Activated CD4-positive, alpha-beta T cell treated with anti-CD3 and anti-CD28 coated beads, Interleukin-2, Interleukin-6, amounts not matched to agents 100 ng/mL and 50 ng/mL, durations not matched to agents 16 hours and 8 hours (primary cell): ENCODE data around the gene BPIFB6.

ENCODE experiments used
- DNase-seq: peaks from one replicate; pipeline ENCODE4 v3.0.0-alpha.2; 2020

The BPIFB6 gene

GRCh38 chr20:33016581-33017109, 14.8 kb upstream of the BPIFB6 start:
- DNase-seq, result no peak

DNA sequence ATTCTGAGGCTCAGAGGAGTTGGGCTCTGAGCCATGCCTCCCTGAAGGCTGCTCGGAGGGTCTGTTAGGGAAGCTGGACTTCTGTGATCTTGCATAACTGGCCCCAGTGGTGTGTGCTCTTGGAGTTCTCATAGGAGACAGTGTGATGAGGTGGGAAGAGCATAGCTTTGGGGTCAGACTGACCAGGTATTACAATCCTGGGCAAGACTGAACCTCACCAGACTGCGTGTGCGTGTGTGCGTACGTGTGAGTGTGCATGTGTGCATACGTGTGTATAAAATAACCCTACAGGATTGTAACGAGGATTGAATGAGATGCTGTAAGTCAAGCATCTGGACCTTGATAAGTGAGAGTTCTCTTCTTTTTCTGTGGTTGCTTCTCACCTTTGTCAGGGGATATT, 13.9 kb upstream of the BPIFB6 start:
- DNase-seq, result no peak

- no peak for DNase-seq
These were observed 13.1 kb upstream of the BPIFB6 start for GRCh38 chr20:33018169-33018931.

DNA sequence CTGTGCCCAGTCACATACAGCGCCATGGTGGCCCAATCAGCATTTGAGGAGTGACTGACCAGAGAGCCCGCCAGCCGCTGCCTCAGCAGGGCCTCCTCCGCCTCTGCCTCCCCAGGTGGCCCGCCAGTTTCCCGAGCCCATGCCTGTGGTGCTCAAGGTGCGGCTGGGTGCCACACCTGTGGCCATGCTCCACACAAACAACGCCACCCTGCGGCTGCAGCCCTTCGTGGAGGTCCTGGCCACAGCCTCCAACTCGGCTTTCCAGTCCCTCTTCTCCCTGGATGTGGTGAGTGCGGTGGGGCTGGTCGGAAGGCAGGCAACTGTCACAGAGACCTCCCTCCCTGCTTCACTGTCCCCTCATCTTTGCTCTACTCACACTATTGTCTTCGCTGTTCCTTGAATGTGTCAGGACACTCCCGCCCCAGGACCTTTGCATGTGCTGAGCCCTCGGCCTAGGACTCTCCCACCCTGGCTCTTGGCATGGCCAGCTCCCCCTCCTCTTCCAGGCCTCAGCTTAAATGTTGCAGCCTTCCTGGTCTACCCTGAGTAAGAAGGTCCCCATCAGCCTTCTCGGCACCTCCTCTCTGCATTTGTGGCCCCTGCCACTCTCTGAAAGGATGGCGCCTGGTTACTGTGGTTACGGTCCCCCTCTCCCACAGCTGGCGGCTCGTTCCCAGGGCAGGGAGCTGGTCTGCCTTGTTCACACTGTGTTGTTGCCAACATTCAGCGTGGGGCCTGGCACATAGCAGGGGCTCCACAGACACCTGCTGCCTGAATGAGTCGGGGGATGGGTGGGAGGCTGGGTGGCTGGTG, 11.8 kb upstream of the BPIFB6 start:
- DNase-seq, result no peak

- no peak for DNase-seq
These were observed 10.9 kb upstream of the BPIFB6 start for GRCh38 chr20:33020278-33021161.

- DNase-seq, result no peak
These were observed 9.6 kb upstream of the BPIFB6 start for GRCh38 chr20:33021879-33022278.

GRCh38 chr20:33022289-33022688, 9.2 kb upstream of the BPIFB6 start:
- no peak for DNase-seq

DNA sequence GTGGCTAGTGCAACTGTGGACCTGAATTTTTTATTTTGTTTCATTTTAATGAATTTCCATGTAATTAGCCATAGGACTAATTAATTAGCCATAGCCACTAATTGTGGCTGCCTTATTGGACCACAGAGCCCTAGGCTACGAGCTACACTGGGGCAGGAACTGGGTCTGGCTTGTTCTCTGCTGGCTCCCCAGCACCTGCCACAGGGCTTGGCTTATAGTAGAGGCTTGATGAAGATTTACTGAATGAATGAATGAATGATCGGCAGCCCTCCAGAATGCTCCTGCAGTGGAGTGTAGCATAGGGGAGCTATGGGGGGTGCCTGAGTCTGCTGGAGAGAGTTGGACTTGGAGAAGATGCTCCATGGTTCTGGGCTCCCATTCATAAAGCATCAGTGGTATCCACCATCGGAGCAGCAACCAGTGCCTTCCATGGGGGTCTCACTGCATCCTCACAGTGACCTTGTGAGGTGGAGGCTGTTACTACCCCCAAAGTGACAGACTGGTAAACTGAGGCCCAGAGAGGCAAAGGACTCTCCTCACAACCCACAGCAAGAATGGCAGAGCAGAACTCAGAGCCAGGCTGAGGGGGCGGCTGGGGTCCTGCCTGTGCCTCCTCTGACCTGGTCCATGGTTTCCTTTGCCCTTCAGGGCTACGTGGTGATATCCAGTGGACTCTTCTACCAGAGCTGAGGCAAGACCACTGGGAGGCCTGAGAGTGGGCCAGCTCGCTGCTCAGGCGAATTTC, 8.6 kb upstream of the BPIFB6 start:
- DNase-seq, result no peak

GRCh38 chr20:33023439-33024242, 7.8 kb upstream of the BPIFB6 start:
- no peak for DNase-seq

- no peak for DNase-seq
These were observed 7.2 kb upstream of the BPIFB6 start for GRCh38 chr20:33024243-33024560.

DNA sequence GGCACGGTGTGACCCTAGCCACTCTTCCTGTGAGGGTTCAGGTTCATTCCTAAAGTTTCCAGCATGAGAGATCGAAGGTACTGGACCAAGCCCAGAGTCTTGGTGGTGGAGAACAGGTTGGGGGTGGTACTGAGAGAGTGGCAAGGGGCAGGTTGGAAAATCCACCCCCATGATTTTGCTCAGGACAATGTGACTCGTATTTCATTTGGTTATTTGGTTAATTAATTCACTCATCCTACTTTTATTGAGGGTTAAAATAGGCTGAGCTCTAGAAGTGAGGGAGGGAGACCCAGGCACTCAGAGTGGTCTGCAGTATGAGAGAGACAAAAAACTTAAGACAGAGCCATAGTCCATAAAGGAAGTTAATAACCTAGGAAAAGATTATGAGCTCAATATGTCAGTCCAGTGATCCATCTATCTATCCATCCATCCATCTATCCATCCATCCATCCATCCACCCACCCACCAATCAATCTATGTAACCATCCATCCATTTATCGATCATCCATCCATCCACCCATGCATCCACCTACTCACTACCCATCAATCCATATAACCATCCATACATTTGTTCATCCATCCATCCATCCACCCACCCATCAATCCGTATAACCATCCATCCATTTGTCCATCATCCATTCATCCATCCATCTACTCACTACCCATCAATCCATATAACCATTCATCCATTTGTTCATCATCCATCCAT, 6.7 kb upstream of the BPIFB6 start:
- DNase-seq, result no peak

DNA sequence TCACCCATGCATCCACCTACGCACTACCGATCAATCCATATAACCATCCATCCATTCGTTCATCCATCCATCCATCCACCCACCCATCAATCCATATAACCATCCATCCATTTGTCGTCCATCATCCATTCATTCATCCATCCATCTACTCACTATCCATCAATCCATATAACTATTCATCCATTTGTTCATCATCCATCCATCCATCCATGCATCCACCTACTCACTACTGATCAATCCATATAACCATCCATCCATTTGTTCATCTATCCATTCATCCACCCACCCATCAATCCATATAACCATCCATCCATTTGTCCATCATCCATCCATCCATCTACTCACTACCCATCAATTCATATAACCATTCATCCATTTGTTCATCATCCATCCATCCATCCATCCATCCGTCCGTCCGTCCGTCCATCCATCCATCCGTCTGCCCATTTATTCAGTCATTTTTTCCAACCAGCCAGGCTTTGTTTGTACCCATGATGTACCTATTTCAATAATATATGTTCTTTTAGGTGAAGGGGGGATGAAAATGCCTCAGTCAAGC, 6.1 kb upstream of the BPIFB6 start:
- DNase-seq, result no peak

DNA sequence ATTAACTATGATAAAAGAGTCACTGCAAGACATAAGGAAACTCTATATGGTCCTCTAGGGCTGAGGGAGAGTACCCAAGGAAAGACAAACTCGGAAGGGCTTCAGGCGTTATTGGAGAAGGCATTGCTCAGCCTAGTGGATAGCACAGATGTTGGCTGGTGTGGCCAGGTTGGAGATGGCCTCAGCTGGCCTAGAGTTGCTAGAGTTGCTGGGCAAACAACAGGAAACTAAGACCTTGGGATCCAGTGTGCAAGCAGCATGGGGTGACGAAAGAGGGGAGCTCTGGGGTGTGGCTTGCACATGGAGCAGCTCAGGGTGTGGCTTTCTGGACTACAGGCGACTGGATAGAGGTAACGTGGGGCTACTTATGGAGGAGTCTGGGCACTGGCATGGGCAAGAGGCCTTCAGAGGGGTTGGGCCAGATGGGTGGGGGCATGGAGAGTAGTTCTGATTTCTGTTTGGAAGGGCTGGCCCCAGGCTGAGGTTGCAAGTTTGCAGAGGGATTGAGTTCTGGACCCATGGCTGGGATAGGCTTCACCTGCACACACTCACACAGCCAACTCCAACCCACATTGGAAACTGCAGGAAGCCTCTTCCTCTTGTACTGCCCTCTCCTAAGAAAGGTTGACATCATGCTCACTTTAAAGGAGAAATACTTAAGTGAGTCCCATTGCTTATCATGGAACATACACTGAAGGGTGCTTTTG, 5.2 kb upstream of the BPIFB6 start:
- no peak for DNase-seq

GRCh38 chr20:33026779-33027759, 4.4 kb upstream of the BPIFB6 start:
- DNase-seq, result no peak

DNA sequence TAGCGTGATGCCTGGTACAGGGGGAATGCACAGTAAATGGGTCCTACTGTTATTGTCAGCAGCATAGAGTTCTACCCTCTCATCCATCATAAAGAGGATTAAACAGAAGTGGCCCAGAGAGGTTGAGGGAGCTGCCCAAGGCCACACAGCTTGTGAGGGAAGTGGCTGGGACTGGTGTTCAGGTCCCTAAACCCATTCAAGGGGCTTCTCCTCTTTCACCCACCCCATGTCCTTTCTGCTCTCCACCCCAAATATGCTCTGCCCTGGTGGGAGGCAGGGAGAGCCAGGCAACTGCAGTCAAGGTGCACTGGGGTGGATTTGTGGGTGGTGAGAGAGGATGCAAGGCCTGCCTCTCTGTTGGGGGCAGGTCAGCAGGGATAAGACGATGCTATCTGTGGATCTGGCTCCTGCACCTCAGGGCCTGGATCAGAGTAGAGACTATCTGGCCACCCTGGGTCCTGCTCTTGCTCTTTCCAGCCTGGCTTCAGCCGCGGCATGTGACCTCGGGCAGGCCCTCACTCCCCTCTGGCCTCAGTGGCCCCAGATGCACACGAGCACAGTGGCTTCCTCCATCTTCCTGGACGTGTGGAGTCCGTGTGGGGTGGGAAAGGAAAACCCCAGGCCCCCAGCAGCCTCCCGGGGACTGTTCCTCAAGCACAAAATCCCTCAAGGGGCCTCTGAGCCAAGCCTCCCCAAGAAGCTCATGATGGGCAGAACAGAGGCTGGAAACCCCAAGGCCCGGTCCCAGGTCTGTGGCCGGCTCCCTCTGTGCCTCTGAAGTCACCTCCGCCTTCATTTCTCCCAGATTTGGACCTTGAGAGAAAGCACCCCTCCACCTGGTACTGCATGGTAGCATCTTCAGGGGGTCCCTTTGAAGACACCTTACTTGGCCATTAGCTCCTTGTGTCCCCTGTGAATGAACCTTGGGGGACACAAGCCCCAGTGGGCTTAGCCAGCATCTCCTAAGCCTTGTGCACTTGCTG, 3.4 kb upstream of the BPIFB6 start:
- DNase-seq, result no peak

DNA sequence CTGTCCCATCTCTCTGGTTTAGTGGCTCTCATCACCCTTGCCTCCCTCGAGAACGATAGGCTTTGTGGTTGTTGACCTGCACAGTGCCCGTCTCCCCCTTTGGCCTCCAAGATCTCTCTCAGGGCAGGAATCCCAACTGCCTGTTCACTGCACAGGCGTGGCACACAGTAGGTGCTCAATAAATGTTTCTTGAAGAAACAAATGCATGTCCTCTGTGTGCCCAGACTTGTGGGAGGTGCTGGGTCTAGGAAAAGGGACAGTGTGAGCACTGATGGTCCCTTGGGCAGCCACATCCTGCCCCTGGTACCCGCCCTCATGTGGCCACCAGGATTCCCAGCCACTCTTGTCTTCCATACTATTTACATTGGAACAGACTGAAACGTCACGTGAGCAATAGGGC, 2.6 kb upstream of the BPIFB6 start:
- DNase-seq, result no peak

GRCh38 chr20:33030076-33030475, 1.4 kb upstream of the BPIFB6 start:
- no peak for DNase-seq
